ENCODE results near the gene PLCXD3.
"Not testable (repeated sequence)": the region's sequence is repeated elsewhere in the genome, so short reads cannot be mapped to it uniquely, and the experiment has no call there.

The PLCXD3 gene

GRCh38 chr5:41338136-41338675 lies 172.2 kb downstream of the PLCXD3 start:
- no peak for DNase-seq

- DNase-seq, result no peak
Observed at GRCh38 chr5:41337724-41338123, 172.7 kb downstream of the PLCXD3 start.

DNA sequence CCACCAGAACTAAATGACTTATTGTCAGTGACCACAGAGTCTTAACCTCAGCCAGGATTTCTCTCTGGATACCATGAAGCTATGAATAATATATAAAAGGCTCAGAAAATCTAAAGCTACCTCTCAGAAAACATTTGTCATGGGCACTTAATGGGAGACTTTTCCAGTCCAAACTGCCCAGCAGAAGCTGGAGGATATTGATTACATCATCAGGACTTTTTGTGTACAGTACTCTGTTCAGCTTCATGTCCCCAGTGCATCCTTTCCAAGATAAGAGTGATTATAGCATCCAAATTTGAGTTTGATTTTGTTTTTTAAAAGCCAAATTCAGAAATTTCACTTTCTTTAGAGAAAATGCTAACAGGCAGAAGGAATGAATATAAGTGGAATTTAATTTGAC lies 173.2 kb downstream of the PLCXD3 start:
- DNase-seq, result no peak

DNA sequence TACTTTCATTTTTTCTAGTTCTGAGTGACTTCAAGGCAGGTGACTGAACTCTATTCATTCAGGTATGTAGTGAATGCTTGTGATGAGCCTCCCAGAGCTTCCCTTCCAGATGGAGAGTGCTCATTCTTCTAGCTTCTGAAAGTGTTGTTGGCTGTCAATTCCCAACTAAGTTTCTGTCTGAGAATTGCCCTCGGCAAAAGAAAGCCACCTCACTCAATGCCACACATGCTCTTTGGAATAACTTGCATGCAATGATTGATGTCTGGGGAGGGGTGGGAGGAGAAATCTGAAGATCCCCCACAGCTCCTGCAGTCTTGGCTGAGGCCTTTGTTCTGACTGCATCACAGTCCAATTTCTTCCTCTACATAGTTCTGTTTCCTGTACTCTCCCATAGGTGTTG lies 173.9 kb downstream of the PLCXD3 start:
- DNase-seq, result no peak

DNA sequence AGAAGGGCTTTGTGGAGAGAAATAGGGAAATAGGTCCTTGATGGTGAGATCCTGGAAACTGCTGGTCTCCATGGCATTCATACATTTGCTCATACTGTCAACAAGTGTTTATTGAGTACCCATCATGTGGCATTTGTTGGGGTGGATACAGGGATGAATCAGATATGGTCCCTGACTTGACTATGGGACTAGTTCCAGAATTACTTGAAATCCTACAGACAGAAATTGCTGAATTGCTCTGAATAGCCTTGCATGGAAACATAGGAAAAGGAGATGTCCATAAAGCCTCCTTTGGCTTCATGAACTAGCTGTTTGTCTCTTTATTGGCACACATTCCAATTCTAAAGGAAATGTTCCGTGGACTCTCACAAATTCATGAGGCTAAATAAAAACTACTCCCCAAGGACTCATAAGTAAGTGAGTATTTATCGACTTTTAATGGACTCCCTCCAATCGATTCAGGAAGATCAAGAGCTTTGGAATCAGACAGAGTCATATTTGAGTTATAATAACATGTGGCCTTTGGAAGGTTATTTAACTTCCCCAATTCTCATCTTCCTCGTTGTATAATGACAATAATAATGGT lies 174.7 kb downstream of the PLCXD3 start:
- DNase-seq, result no peak

DNA sequence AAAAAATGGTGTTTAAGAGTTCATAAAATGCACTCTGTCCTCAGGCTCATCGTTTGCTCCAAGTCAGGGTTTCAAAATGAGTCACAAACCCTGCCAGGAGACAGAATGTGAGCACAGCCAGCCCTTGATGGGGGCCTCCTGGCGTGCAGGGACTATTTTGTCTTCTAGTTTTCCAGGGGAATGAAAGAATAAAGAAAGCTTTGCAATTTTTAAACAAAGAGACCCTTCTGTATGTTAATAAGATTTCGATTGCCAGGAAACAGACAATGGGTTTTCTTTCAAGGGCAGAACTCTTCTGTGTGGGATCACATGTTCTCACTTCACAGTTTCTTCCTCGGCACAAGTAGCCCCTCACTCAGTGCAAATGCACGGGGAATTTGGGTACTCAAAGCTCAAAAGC lies 175.6 kb downstream of the PLCXD3 start:
- DNase-seq, result no peak

- no peak for DNase-seq
Observed at GRCh38 chr5:41334221-41334620, 176.2 kb downstream of the PLCXD3 start.

- no peak for DNase-seq
Observed at GRCh38 chr5:41325074-41325473, 185.3 kb downstream of the PLCXD3 start.

DNA sequence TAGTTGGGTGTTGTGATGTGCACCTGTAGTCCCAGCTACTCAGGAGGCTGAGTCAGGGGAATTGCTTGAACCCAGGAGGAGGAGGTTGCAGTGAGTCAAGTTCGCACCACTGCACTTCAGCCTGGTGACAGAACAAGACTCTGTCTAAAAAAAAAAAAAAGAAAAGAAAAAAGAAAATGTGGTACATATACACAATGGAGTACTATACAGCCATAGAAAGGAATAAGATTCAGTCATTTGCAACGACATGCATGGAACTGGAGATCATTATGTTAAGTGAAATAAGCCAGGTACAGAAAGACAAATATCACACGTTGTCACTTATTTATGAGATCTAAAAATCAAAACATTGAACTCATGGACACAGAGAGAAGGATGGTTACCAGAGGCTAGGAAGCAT lies 187.6 kb downstream of the PLCXD3 start:
- not testable (repeated sequence) for DNase-seq

DNA sequence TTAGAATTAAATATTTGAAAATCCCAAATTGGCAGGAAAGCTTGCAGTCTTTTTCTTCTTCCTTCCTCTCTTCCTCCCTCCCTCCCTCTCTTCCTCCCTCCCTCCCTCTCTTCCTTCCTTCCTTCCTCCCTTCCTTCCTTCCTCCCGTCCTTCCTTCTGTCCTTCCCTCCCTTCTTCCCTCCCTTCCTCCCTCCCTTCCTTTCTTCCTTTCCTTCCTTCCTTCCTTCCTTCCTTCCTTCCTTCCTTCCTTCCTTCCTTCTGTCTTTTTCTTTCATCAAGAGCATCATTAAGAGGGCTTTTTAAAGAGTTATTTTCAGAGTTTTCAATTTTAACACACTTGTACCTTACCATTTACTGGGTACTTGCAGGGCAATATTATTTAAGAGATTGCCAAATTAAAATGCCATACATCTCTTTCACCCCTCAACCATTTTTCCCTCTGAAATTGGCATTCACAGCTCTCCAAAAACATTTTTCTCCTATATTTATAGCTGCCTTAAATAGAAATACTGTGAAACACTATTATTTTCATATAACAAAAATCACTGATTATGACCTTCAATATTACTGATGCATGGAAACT lies 197.8 kb downstream of the PLCXD3 start:
- DNase-seq, result no peak

DNA sequence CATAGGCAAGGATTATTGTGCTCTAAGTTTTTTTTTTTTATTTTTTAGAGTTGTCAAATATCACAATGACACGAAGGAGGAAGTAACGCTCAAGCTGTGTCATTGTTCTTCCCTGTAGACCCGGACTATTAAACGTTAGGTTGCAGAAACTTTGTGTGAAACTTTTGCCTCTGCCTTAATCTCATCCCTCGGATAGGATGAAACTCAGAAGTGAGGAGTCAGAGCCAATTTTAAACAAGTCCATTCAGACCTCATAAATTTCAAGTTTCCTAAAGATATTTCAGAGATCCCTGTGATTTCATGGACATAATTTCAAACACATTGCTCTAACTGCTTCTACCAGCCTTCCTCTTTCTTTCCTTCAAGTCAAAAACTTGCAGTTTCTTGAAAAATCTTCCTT lies 198.3 kb downstream of the PLCXD3 start:
- DNase-seq, result no peak

DNA sequence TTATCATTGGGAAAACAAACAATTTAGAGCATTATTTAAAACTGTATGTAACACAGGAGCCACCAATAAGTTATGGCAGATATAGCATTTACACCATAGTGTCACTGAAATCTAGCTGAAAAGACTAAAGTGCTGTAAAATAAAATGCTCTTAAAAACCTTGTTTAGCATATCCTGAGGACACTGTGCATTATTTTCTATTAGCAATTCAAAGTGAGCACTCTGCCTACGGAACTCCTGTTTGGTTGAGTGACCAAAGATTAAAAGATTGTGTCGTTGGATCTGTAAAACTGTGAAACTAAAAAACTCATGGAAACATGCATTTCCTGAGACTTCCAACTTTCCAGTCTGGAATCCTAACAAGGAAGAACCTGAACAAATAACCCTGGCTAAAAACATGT lies 201.1 kb downstream of the PLCXD3 start:
- no peak for DNase-seq

GRCh38 chr5:41306005-41306404 lies 204.4 kb downstream of the PLCXD3 start:
- DNase-seq, result no peak

DNA sequence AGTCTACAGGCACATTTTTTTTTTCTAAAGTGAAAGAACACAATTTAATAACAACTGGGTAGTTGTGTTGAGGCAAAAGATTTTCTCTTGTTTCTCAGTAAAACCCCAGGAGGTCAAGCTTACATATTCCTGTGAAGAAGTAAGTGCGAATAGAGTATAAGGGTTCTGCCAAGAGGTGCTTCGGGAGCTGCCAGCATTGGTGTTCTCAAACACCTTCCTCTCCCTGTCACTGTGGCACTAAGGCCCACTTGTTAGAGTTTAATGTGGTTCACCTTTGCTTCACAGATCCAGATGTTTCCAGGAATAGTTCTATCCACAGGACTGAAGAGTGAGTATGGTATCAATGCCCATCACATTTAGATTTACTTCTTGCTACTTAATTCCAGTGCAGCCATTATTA lies 205.3 kb downstream of the PLCXD3 start:
- no peak for DNase-seq

DNA sequence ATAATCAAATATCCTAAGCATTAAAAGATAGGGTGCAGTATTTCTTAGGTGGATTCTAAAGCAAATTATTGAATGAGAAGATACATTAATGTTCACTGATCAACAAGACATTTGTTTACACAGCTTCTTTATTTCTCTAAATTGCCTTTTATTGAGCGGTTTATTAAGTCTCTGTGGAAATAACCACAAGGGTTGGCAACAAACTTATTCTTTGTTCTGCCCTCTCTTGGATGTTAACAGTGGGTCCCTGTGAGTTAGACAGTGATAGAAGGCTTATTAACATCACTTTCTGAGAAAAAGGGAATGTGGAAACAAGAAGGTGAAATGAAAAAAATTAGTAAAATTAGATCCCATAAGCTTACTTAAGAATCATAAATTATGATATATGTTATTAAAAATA lies 214.3 kb downstream of the PLCXD3 start:
- DNase-seq, result no peak

- DNase-seq, result no peak
Observed at GRCh38 chr5:41291323-41291722, 219.1 kb downstream of the PLCXD3 start.

DNA sequence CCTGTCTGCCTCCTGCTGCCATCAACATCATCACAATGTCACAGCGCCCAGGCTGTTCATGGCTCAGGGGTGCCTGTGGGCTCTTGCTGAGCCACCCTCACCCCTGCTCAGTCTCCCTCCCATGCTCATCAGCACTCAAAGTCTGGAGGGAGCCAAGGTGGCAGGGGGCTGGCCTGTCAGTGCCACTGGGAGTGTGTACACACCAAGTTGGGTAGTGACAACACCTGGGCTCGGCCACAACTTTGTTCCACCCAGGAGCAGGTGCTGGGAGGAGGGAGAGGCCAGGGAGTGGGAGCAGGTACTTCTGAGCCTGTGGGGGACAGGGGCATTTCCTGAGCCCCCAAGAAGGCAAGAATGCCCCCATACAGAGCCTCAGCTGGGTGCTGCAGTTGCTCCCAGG lies 219.6 kb downstream of the PLCXD3 start:
- no peak for DNase-seq

DNA sequence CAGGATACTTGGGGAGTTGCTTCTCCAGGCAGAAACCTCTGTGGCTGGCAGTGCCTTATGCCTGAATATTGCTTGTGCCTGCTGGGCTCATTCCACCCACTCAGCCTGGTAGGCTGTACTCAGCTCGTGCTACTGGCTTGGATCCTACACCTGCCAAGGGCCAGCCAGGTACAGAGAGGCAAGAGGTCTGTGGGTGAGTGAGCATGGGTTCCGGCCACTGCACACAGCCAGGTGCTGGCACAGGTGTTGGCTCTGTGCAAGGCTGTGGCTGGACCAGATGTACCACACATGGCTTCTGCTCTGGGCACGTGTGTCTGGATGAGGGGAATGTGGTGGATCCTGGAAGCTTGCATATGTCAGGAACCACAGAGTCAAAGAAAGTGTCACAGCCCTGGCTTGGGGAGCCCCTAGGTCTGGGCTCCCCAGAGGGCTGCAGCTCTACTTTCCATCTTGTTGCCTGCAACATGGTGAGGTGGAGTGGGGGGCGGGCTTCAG lies 220.4 kb downstream of the PLCXD3 start:
- DNase-seq, result no peak

- no peak for DNase-seq
Observed at GRCh38 chr5:41286696-41287095, 223.7 kb downstream of the PLCXD3 start.

GRCh38 chr5:41286165-41286564 lies 224.2 kb downstream of the PLCXD3 start:
- DNase-seq, result no peak

- no peak for DNase-seq
Observed at GRCh38 chr5:41284938-41285337, 225.5 kb downstream of the PLCXD3 start.

DNA sequence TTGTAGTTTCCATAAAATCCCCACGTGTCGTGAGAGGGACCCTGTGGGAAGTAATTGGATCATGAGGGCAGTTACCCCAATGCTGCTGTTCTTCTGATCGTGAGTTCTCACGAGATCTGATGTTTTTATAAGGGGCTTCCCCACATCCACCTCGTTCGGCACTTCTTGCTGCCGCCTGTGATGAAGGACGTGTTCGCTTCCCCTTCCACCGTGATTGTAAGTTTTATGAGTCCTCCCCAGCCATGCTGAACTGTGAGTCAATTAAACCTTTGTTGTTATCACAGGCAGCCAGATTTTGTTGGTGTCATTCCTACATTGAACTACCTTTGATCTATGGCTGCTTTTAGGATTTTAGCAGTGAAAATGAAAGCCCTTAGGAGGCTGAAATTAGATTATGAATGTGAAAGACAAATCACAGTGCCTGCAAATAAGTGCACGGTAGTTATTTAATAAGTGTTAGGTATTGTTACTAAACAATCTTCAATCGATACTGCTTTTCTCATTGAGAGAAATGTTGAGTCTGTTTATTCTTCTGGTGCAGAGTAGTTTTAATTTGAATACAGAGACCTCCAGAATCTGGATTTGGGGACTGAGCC lies 229.1 kb downstream of the PLCXD3 start:
- no peak for DNase-seq

DNA sequence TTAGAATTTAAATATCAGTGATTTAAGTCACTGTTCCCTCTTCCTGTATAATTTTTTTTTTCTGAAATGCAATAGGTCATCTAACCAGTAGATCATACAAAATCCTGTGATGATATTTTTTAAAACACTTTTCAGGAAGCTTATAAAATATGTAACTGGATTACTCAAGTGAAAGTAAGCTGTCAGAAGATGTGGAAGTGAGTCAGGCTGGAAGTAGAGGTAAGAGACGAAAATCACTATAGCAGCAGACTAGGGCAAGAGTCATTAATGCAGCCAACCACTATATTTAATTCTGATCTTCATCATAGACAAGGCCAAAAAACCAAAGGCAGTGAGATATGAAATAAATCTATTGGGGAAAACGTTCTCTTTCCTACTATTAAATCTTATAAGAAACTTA lies 231.4 kb downstream of the PLCXD3 start:
- DNase-seq, result no peak

DNA sequence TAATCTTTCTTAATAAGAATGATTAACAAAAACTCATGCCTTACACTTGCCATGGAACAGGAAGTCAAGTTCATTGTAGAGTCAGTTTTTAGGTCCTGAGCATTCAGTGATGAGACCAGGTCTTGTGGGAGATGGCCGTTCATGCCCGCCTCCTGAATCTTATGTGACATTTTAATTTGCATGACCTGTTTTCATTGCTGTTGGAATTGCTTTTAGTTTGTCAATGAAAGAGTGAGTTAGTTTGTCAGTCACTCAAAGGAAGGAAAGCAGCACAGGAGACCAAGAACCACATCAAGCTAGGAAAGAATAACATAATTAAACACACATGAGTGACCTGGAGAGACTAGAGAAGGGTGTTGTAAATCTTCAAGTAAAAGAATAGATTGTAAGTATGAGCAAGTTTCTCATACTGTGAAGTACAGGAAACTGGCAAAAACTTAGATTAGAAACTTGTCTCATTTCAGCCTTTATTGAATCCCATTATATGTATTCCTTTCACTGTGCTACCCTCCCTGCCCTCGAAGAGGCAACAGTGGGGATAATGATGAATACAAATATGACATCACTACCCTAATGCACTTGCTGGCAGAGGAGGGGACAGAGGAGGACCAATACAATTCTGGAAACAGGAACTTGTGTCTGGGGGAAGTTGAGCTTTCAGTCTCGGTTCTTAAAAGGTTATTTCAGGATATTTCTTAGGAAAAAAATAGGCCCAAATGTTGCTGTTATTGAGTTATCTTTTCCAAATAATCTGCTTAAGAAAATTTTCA lies 232.7 kb downstream of the PLCXD3 start:
- DNase-seq, result no peak

All from CD4-positive, alpha-beta T cell treated with Interleukin-15 for 1 hour (primary cell).